Fibroblast of skin of back (primary cell): ENCODE results near the gene CPXM2.

Experiments
- DNase-seq: peaks from one replicate; pipeline ENCODE4 v3.0.0-alpha.2; 2013

The CPXM2 gene

GRCh38 chr10:123796736-123797135 lies 94.9 kb downstream of the CPXM2 start:
- no peak for DNase-seq

GRCh38 chr10:123795846-123796590 lies 95.6 kb downstream of the CPXM2 start:
- DNase-seq, result no peak

- DNase-seq, result no peak
Measured at GRCh38 chr10:123795196-123795780, 96.3 kb downstream of the CPXM2 start.

GRCh38 chr10:123792248-123792978 lies 99.2 kb downstream of the CPXM2 start:
- no peak for DNase-seq

- DNase-seq, result no peak
Measured at GRCh38 chr10:123790132-123790885, 101.3 kb downstream of the CPXM2 start.

GRCh38 chr10:123788981-123789380 lies 102.6 kb downstream of the CPXM2 start:
- no peak for DNase-seq

- no peak for DNase-seq
Measured at GRCh38 chr10:123787566-123787965, 104.0 kb downstream of the CPXM2 start.

- no peak for DNase-seq
Measured at GRCh38 chr10:123786896-123787295, 104.7 kb downstream of the CPXM2 start.

GRCh38 chr10:123786306-123786705 lies 105.3 kb downstream of the CPXM2 start:
- DNase-seq, result no peak

- no peak for DNase-seq
Measured at GRCh38 chr10:123784646-123785045, 107.0 kb downstream of the CPXM2 start.

- DNase-seq, result no peak
Measured at GRCh38 chr10:123784216-123784615, 107.4 kb downstream of the CPXM2 start.

- no peak for DNase-seq
Measured at GRCh38 chr10:123783296-123783695, 108.3 kb downstream of the CPXM2 start.

- no peak for DNase-seq
Measured at GRCh38 chr10:123782549-123782948, 109.1 kb downstream of the CPXM2 start.

GRCh38 chr10:123781956-123782500 lies 109.6 kb downstream of the CPXM2 start:
- no peak for DNase-seq

GRCh38 chr10:123781324-123781900 lies 110.2 kb downstream of the CPXM2 start:
- DNase-seq, result no peak

GRCh38 chr10:123778719-123779517 lies 112.7 kb downstream of the CPXM2 start:
- DNase-seq, result no peak

GRCh38 chr10:123777881-123778280 lies 113.7 kb downstream of the CPXM2 start:
- DNase-seq, result no peak

- DNase-seq, result no peak
Measured at GRCh38 chr10:123774132-123774742, 117.4 kb downstream of the CPXM2 start.

- DNase-seq, result no peak
Measured at GRCh38 chr10:123772645-123773508, 118.7 kb downstream of the CPXM2 start.
